Prostate gland (tissue), 2 donors: Measurements from ENCODE around the gene SCOC. TPM values are rescaled to one million over a fixed set of nuclear protein-coding genes. Genes with fewer than 3 reads are reported as not detected.

Source experiments
- DNase-seq: peaks from one replicate; pipeline ENCODE4 v3.0.0-alpha.2; 2019; ENCODE audit warnings: low spot score
- H3K27ac ChIP-seq, 2 donors: fragments of 200-600 bp; sonication (generic); 2 replicates each; pipeline ENCODE4 v1.5.1; 2017 to 2019
- H3K27me3 ChIP-seq: fragments of 200-600 bp; sonication (generic); replicated peaks from 2 replicates; pipeline ENCODE4 v1.5.1; 2019; ENCODE audit not compliant: insufficient read depth
- H3K36me3 ChIP-seq, 2 donors: fragments of 200-600 bp; sonication (generic); 1 replicate in 1 of 2; 2 replicates in 1 of 2; pipeline versions ENCODE4 v1.5.1 to v1.8.1; 2017 to 2019
- H3K4me1 ChIP-seq: fragments of 200-600 bp; sonication (generic); replicated peaks from 2 replicates; pipeline ENCODE4 v1.5.1; 2019
- H3K4me3 ChIP-seq, 2 donors: fragments of 200-600 bp; sonication (generic); 2 replicates each; pipeline ENCODE4 v1.5.1; 2017 to 2019
- H3K9me3 ChIP-seq: fragments of 200-600 bp; sonication (generic); 2 replicates; pipeline ENCODE4 v1.5.1; 2017
- CTCF ChIP-seq, 4 experiments: fragments of 200-600 bp in 2 of 4; fragments of 450-650 bp in 2 of 4; sonication (generic) in 2 of 4; IDR thresholded peaks; 1 replicate in 3 of 4; 2 replicates in 1 of 4; pipeline ENCODE4 v1.5.1; 2016 to 2019; ENCODE audit warnings: antibody characterized with exemption in 4 of 4, mild to moderate bottlenecking in 2 of 4, moderate library complexity in 2 of 4
- POLR2A ChIP-seq: fragments of 450-650 bp; IDR thresholded peaks from one replicate; pipeline ENCODE4 v1.6.1; 2016; ENCODE audit warnings: antibody characterized with exemption, mild to moderate bottlenecking
- POLR2AphosphoS5 ChIP-seq: sonication (generic); formaldehyde crosslinking; IDR thresholded peaks from one replicate; pipeline ENCODE4 v1.6.1; 2017; ENCODE audit warnings: antibody characterized with exemption
- WGBS: methylation state at CpG from one replicate; pipeline ENCODE4 v1.1.5; 2018; 5-methylcytosine and 5-hydroxymethylcytosine counted together
- intact Hi-C: fragments of 100-400 bp; cut with DNase I; formaldehyde crosslinking; loops from one replicate; pipeline ENCODE4 v1.14.2; 2022
- total RNA-seq, 2 donors: library from RNA; depleted of rRNA; stranded (reverse); fragments of >200 nt; gene quantifications; one replicate each; pipeline ENCODE4 v1.1.0, GENCODE V29; 2016

Gene SCOC
- total RNA-seq, 2 donors from 2014 or later, result 28.2 to 58.8 TPM

DNA sequence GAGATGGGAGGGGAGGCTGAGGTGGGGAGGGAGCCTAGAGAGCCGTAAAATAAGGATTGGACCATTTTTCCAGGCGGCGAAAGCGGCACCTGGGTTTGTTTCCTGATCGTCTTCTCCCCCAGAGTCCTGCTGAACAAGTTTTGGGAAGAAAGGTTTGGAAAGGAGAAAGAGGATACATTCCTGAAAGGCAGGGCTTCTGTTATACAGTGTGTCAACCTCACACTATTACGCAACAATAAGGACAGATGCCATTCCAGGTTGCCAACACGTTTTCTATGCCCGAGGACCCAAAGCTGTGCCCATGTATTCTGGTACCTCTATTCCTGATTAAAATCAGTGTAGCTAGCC lies 658 bp downstream of the SCOC start:
- peak; percentile 6 for DNase-seq
- 4% methylated on average over 8 of the region's 8 CpGs for WGBS
- no peak for TF ChIP-seq POLR2AphosphoS5
- TF ChIP-seq CTCF (IDR thresholded peaks at IDR 0.05), result no peak
- TF ChIP-seq POLR2A, result no peak
- intact Hi-C loops, result loop anchor here (10.0 kb wide), 1 partner anchor 151 kb away; the partner anchor contains the start of gene ELMOD2
- Histone ChIP-seq H3K27ac (peak overlapping the region; percentile 92 to 94), H3K4me1 (peaks cover 4% of the 10 kb centered on the region), H3K36me3 (no peaks in the 10 kb centered on the region), H3K9me3 (no peaks in the 10 kb centered on the region), H3K4me3 (peak overlapping the region; percentile 85 to 89), H3K27me3 (no peaks in the 10 kb centered on the region)

DNA sequence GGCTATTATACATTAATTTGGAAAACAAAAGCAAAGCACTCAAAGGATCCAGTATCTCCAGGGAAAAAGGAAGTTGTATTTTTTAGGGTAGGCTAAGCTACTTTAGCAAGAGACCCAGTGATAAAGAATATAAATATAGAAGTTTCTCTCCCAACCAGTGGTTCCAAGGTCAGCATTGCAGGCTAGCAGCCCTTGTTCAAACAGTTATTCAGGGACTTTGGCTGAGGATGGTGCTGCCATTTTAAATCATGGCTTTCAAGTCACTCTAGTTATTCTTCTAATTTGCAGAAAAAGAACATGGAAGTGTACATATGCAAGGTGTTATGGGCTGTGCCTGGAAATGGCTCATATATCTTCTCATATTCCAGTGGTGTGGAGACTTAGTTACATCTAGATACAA lies 9.3 kb downstream of the SCOC start:
- TF ChIP-seq CTCF (IDR thresholded peaks at IDR 0.05) (no peak), POLR2A (no peak), POLR2AphosphoS5 (no peak)
- no peak for DNase-seq

DNA sequence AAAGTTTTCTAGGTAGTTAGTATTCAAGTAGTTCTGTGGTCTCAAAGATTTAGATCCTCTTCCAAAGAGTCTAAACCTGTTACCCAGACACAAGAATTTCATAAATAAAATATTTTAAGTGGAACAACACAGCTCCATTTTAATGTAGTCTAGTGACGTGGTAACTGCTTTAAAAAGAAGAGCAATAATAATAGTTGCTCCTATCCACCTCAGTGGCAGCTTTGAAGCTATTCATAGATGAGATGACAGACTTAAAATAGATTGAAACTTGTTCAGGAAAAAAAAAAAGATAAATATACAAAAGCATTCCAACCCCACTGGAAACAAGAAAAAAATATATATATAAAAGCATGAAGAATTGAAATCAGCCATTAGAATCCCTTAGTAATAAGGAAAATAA lies 14.6 kb downstream of the SCOC start:
- WGBS, result 88% methylated on average over 1 of the region's 1 CpG
- no peaks in the 10 kb centered on the region for H3K27me3 ChIP-seq
- no peaks in the 10 kb centered on the region for H3K9me3 ChIP-seq
- TF ChIP-seq POLR2AphosphoS5, result no peak
- no peak for TF ChIP-seq POLR2A
- TF ChIP-seq CTCF (IDR thresholded peaks at IDR 0.05), result no peak
- intact Hi-C loops, result no loop called here
- H3K27ac ChIP-seq, result no peak overlapping the region
- H3K4me1 ChIP-seq, result no peaks in the 10 kb centered on the region
- H3K4me3 ChIP-seq, result no peak overlapping the region
- DNase-seq, result no peak
- H3K36me3 ChIP-seq, result no peaks in the 10 kb centered on the region

More for the DNA sequence above, 9.3 kb downstream of the SCOC start:
- Histone ChIP-seq H3K4me1 (no peaks in the 10 kb centered on the region), H3K4me3 (no peak overlapping the region), H3K9me3 (no peaks in the 10 kb centered on the region), H3K27ac (no peak overlapping the region), H3K36me3 (no peaks in the 10 kb centered on the region), H3K27me3 (no peaks in the 10 kb centered on the region)
- intact Hi-C loops, result no loop called here

- intact Hi-C loops, result no loop called here
- Histone ChIP-seq H3K27ac (no peak overlapping the region), H3K27me3 (no peaks in the 10 kb centered on the region), H3K4me1 (no peaks in the 10 kb centered on the region), H3K9me3 (no peaks in the 10 kb centered on the region), H3K36me3 (no peaks in the 10 kb centered on the region), H3K4me3 (no peak overlapping the region)
- 61% methylated on average over 5 of the region's 5 CpGs for WGBS
- no peak for DNase-seq
- TF ChIP-seq POLR2AphosphoS5 (no peak), POLR2A (no peak), CTCF (IDR thresholded peaks at IDR 0.05) (no peak)
Observed at GRCh38 chr4:140395668-140396067, 22.2 kb downstream of the SCOC start.

DNA sequence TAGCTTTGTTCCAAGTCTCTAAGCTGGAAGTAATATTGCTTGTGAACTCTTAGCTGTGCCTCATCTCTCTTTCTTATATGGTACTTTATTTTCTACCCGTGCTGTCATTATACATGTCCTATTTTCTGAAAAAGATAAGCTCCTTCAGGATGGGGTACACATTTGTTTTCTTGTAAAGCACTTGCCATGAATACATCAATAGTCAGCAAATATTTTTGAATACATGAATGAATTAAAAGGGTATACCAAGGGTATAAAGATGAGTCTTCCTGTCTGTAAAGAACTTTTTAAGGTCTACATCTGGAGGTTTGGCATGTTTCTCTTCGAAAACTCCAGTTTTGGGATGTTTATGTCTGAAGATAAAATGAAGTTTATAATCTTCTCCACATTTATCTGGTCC lies 26.7 kb downstream of the SCOC start:
- no peak overlapping the region for H3K4me3 ChIP-seq
- H3K27me3 ChIP-seq, result no peaks in the 10 kb centered on the region
- no peaks in the 10 kb centered on the region for H3K36me3 ChIP-seq
- no peak for TF ChIP-seq CTCF (IDR thresholded peaks at IDR 0.05)
- TF ChIP-seq POLR2AphosphoS5, result no peak
- TF ChIP-seq POLR2A, result no peak
- no peak overlapping the region for H3K27ac ChIP-seq
- no peaks in the 10 kb centered on the region for H3K9me3 ChIP-seq
- DNase-seq, result no peak
- no peaks in the 10 kb centered on the region for H3K4me1 ChIP-seq
- intact Hi-C loops, result no loop called here
- 74% methylated on average over 2 of the region's 2 CpGs for WGBS
